Natural killer cell (primary cell): ENCODE measurements around the gene IL31RA. TPM values are rescaled to one million over a fixed set of nuclear protein-coding genes. Genes with fewer than 3 reads are reported as not detected.

Experiments used
- ATAC-seq, 3 donors: fragments of 150-1000 bp in 2 of 3; fragments of 200-7000 bp in 1 of 3; cut with Tn5 transposase; 1 replicate in 1 of 3; 2 replicates in 2 of 3; pipeline ENCODE4 v1.10.0; 2021; ENCODE audit warnings: mild to moderate bottlenecking in 2 of 3, moderate library complexity in 2 of 3
- DNase-seq, 2 donors: peaks; one replicate each; pipeline versions ENCODE4 v3.0.0 to v3.0.0-alpha.2; 2013 to 2021; ENCODE audit warnings: mixed read lengths in 1 of 2
- H3K27ac ChIP-seq: one replicate; pipeline ENCODE4 v1.5.1; 2013; ENCODE audit warnings: mild to moderate bottlenecking, low read length
- H3K27me3 ChIP-seq: one replicate; pipeline ENCODE4 v1.6.1; 2013; ENCODE audit warnings: low read length; ENCODE audit not compliant: control insufficient read depth, insufficient read depth
- H3K36me3 ChIP-seq: one replicate; pipeline ENCODE4 v1.6.1; 2013; ENCODE audit warnings: low read length; ENCODE audit not compliant: control insufficient read depth, insufficient read depth
- H3K4me1 ChIP-seq: one replicate; pipeline ENCODE4 v1.6.1; 2013; ENCODE audit warnings: low read length; ENCODE audit not compliant: control insufficient read depth, insufficient read depth
- H3K4me3 ChIP-seq: one replicate; pipeline ENCODE4 v1.5.1; 2013; ENCODE audit warnings: low read length
- H3K9me3 ChIP-seq: one replicate; pipeline ENCODE4 v1.6.1; 2013; ENCODE audit warnings: low read length; ENCODE audit not compliant: control insufficient read depth, insufficient read depth
- H3K27ac Mint-ChIP-seq, 2 donors: one replicate each; pipeline ENCODE4 v1.8.0; 2022; ENCODE audit warnings: mild to moderate bottlenecking in 2 of 2, mixed read lengths in 2 of 2, moderate library complexity in 1 of 2
- H3K27me3 Mint-ChIP-seq, 2 donors: one replicate each; pipeline ENCODE4 v1.8.0; 2022; ENCODE audit warnings: low read depth in 2 of 2, mixed read lengths in 2 of 2
- H3K36me3 Mint-ChIP-seq: one replicate; pipeline ENCODE4 v1.8.0; 2022; ENCODE audit warnings: mixed read lengths
- H3K4me1 Mint-ChIP-seq, 2 donors: one replicate each; pipeline ENCODE4 v1.8.0; 2022; ENCODE audit warnings: mixed read lengths in 2 of 2
- H3K4me3 Mint-ChIP-seq: one replicate; pipeline ENCODE4 v1.8.0; 2022; ENCODE audit warnings: mild to moderate bottlenecking, moderate library complexity, mixed read lengths
- H3K9me3 Mint-ChIP-seq, 2 donors: one replicate each; pipeline ENCODE4 v1.8.0; 2022; ENCODE audit warnings: mixed read lengths in 2 of 2
- CTCF ChIP-seq: fragments of 200-600 bp; IDR thresholded peaks from one replicate; pipeline ENCODE4 v1.8.0; 2022; ENCODE audit warnings: antibody characterized with exemption
- WGBS: methylation state at CpG from one replicate; pipeline ENCODE4 v1.1.7; 2013; ENCODE audit warnings: missing lambda C conversion rate; ENCODE audit not compliant: insufficient coverage; 5-methylcytosine and 5-hydroxymethylcytosine counted together
- intact Hi-C: fragments of 100-400 bp; cut with micrococcal nuclease; formaldehyde crosslinking; loops from one replicate; pipeline ENCODE4 v1.14.2; 2022
- total RNA-seq, 4 donors: library from RNA; stranded (reverse); fragments of 120-200 nt in 1 of 4; gene quantifications; one replicate each; pipeline versions ENCODE4 v1.2.3 to v1.2.4, GENCODE V29; 2013 to 2022

Gene IL31RA
- total RNA-seq, 3 donors from 2014 or later (not counting 1 experiment from before 2014, with no cell fraction given) = not detected

- TF ChIP-seq CTCF = no peak
- no peak for DNase-seq
- 86% methylated on average over 3 of the region's 4 CpGs for WGBS
- Histone ChIP-seq H3K9me3 (no peaks in the 10 kb centered on the region), H3K27me3 (no peaks in the 10 kb centered on the region), H3K36me3 (no peaks in the 10 kb centered on the region), H3K4me1 (no peaks in the 10 kb centered on the region), H3K4me3 (no peak overlapping the region), H3K27ac (no peak overlapping the region)
- Mint-ChIP-seq H3K36me3 (no peaks in the 10 kb centered on the region), H3K27me3 (no peaks in the 10 kb centered on the region), H3K9me3 (no peaks in the 10 kb centered on the region), H3K4me3 (no peak overlapping the region), H3K4me1 (no peaks in the 10 kb centered on the region), H3K27ac (no peak overlapping the region)
- no peak for ATAC-seq
- intact Hi-C loops = no loop called here
These were observed 18.7 kb downstream of the IL31RA start for GRCh38 chr5:55869847-55870246.

GRCh38 chr5:55873234-55873633 is 22.1 kb downstream of the IL31RA start:
- DNase-seq (no peak), ATAC-seq (no peak)
- peaks cover 0 to 3% of the 10 kb centered on the region in 2 donors for H3K27me3 Mint-ChIP-seq
- H3K4me1 Mint-ChIP-seq = no peaks in the 10 kb centered on the region
- Histone ChIP-seq H3K27me3 (no peaks in the 10 kb centered on the region), H3K36me3 (no peaks in the 10 kb centered on the region), H3K27ac (no peak overlapping the region), H3K4me3 (no peak overlapping the region), H3K4me1 (no peaks in the 10 kb centered on the region), H3K9me3 (no peaks in the 10 kb centered on the region)
- intact Hi-C loops = no loop called here
- H3K36me3 Mint-ChIP-seq = no peaks in the 10 kb centered on the region
- H3K9me3 Mint-ChIP-seq = peaks cover 0 to 2% of the 10 kb centered on the region in 2 donors
- no peak overlapping the region for H3K4me3 Mint-ChIP-seq
- TF ChIP-seq CTCF = no peak
- no peak overlapping the region for H3K27ac Mint-ChIP-seq

- Histone ChIP-seq H3K27ac (no peak overlapping the region), H3K27me3 (no peaks in the 10 kb centered on the region), H3K36me3 (no peaks in the 10 kb centered on the region), H3K4me1 (no peaks in the 10 kb centered on the region), H3K4me3 (no peak overlapping the region), H3K9me3 (no peaks in the 10 kb centered on the region)
- TF ChIP-seq CTCF = no peak
- intact Hi-C loops = no loop called here
- H3K36me3 Mint-ChIP-seq = no peaks in the 10 kb centered on the region
- no peak overlapping the region for H3K27ac Mint-ChIP-seq
- peaks cover 0 to 2% of the 10 kb centered on the region in 2 donors for H3K9me3 Mint-ChIP-seq
- no peak for ATAC-seq
- no peak overlapping the region for H3K4me3 Mint-ChIP-seq
- DNase-seq = no peak
- no peaks in the 10 kb centered on the region for H3K4me1 Mint-ChIP-seq
- peaks cover 0 to 3% of the 10 kb centered on the region in 2 donors for H3K27me3 Mint-ChIP-seq
These were observed 26.5 kb downstream of the IL31RA start for GRCh38 chr5:55877655-55878054.

- no peaks in the 10 kb centered on the region for H3K36me3 Mint-ChIP-seq
- H3K9me3 ChIP-seq = no peaks in the 10 kb centered on the region
- H3K27me3 ChIP-seq = peaks cover 2% of the 10 kb centered on the region
- no peak overlapping the region for H3K27ac Mint-ChIP-seq
- H3K4me1 ChIP-seq = no peaks in the 10 kb centered on the region
- H3K4me3 ChIP-seq = no peak overlapping the region
- no peak overlapping the region for H3K27ac ChIP-seq
- H3K4me1 Mint-ChIP-seq = no peaks in the 10 kb centered on the region
- peaks cover 0 to 2% of the 10 kb centered on the region in 2 donors for H3K9me3 Mint-ChIP-seq
- H3K27me3 Mint-ChIP-seq = peaks cover 0 to 3% of the 10 kb centered on the region in 2 donors
- intact Hi-C loops = no loop called here
- no peaks in the 10 kb centered on the region for H3K36me3 ChIP-seq
- ATAC-seq = no peak
- H3K4me3 Mint-ChIP-seq = no peak overlapping the region
- no peak for DNase-seq
- TF ChIP-seq CTCF = no peak
These were observed 29.3 kb downstream of the IL31RA start for GRCh38 chr5:55880453-55880852.
